ENCODE results near the gene LRRC2. TPM values are rescaled to one million over a fixed set of nuclear protein-coding genes. Genes with fewer than 3 reads are reported as not detected.

The LRRC2 gene
- total RNA-seq, 3 donors from 2014 or later: 1.8 to 2.8 (median 2.5) TPM

DNA sequence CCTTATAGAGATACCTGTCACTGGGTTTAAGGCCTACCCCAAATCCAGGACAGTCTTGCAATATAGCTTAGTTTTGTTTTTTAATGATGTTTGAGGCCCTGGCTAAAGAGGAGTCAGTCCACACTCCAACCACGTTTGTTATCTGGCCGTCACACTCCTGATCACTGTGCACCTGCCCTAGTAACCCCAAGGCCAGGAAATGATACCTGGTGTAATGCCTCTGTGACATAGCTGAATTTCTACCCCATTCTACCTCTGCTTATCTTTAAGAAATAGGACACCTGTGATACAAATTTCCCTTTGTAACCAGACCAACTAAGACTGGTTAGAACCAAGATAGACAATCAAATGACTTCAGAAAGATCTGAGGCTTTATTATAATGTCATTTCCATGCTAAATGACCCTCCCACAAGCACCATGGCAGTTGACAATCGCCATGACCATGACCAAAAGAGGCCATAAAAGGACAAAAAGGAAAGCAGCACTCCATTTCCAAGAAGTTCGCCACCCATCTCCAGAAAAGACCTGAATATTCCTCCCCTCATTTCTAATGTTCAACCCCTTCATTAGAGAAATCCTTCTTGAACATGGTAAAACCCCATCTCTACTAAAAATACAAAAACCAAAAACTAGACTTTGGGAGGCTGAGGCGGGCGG lies 73.1 kb downstream of the LRRC2 start:
- intact Hi-C loops (cut with DNase I, micrococcal nuclease): no loop called here
- Histone ChIP-seq H3K36me3 (ENCODE audit: low read depth) (no peaks in the 10 kb centered on the region), H3K4me1 (ENCODE audit: low read depth) (peaks cover 9% of the 10 kb centered on the region), H3K9me3 (no peaks in the 10 kb centered on the region), H3K4me3 (no peak overlapping the region)
- TF ChIP-seq, protein P1, sequence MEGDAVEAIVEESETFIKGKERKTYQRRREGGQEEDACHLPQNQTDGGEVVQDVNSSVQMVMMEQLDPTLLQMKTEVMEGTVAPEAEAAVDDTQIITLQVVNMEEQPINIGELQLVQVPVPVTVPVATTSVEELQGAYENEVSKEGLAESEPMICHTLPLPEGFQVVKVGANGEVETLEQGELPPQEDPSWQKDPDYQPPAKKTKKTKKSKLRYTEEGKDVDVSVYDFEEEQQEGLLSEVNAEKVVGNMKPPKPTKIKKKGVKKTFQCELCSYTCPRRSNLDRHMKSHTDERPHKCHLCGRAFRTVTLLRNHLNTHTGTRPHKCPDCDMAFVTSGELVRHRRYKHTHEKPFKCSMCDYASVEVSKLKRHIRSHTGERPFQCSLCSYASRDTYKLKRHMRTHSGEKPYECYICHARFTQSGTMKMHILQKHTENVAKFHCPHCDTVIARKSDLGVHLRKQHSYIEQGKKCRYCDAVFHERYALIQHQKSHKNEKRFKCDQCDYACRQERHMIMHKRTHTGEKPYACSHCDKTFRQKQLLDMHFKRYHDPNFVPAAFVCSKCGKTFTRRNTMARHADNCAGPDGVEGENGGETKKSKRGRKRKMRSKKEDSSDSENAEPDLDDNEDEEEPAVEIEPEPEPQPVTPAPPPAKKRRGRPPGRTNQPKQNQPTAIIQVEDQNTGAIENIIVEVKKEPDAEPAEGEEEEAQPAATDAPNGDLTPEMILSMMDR (IDR thresholded peaks at IDR 0.05): no peak
- no peak for DNase-seq
- ATAC-seq: no peak

DNA sequence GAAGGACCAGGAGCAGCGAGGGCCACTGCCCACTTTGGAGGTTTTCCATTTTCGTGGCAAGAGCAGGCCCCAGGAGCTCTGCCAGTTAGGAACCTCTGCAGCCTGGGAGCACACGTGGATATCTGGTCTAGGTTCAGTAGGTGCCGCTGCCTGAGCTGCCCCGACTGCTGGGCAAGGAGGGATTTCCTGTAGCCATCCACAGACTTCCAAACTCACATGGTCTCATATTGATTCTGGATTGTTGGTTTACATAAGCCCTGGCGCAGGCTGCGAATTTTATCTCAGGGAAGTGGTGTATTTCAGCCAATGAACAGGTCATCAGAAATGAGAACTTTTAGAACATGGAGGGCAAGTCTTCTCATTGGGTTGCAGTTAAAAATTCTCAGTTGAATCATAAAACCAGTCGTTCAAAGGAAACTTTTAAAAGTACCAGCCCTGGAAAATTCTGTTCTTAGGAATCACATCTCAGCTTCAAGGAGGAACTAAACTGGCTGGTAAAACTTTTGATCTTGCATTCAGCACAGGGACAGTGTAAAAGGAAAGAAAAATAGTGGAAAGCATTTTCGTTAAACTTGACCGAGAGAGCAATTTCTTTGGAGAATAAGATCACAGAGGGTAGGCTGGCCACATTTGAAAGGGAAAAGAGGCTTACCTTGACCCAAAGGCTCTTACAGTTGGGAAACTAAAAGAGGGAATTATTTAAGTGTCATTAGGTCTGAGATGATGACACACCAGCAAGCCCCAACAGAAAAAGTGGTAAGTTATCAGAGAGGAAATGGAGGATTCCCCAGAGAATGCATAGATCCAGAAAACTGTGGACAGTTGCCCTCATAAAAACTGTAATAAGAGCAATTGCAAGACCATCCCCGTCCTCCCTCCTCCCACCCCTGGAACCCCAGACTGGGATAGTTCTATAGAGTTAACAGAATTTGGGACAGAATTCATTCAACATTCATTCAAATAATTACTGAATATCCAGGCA lies 74.7 kb downstream of the LRRC2 start:
- H3K4me3 ChIP-seq: no peak overlapping the region
- peaks cover 9% of the 10 kb centered on the region for H3K4me1 ChIP-seq (ENCODE audit: low read depth)
- no peaks in the 10 kb centered on the region for H3K36me3 ChIP-seq (ENCODE audit: low read depth)
- TF ChIP-seq, protein P1 (IDR thresholded peaks at IDR 0.05): no peak
- H3K9me3 ChIP-seq: no peaks in the 10 kb centered on the region
- ATAC-seq (no peak), DNase-seq (no peak)
- intact Hi-C loops (cut with DNase I, micrococcal nuclease): no loop called here

DNA sequence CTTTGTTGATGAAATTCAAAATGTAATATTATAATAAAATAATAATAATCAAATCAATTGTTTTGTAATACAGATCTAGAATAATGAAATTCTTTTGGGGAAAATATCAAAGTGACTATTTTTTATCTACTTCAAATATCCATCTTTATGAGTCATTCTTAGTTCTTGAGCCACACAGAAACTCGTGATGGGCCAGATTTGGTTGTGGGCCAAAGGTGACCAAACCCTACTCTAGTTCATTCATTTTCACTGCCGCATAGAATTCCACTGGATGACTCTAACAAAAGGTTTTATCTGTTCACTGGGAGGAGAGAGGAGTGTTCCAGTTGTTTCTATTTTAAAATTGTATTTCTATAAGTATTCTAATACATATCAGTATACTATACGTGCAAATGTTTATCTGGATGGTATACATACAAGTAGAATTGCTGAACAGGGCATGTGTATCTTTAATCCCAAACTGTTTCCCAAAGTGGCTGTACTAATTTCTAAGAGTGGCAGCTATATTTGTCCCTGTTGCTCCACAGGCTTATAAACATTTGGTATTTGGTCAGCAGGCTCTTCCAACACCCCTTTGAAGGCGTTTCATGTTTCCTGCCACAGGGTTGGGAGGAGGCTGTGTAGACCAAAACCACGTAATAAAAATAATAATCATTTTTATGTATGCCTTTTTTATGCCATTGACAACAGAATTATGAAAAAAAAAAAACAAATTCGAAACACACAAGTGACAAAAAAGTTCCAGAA lies 75.6 kb downstream of the LRRC2 start:
- intact Hi-C loops (cut with DNase I, micrococcal nuclease): no loop called here
- Histone ChIP-seq H3K4me1 (ENCODE audit: low read depth) (peaks cover 9% of the 10 kb centered on the region), H3K36me3 (ENCODE audit: low read depth) (no peaks in the 10 kb centered on the region), H3K9me3 (no peaks in the 10 kb centered on the region), H3K4me3 (no peak overlapping the region)
- TF ChIP-seq, protein P1 (IDR thresholded peaks at IDR 0.05): no peak
- ATAC-seq (no peak), DNase-seq (no peak)

DNA sequence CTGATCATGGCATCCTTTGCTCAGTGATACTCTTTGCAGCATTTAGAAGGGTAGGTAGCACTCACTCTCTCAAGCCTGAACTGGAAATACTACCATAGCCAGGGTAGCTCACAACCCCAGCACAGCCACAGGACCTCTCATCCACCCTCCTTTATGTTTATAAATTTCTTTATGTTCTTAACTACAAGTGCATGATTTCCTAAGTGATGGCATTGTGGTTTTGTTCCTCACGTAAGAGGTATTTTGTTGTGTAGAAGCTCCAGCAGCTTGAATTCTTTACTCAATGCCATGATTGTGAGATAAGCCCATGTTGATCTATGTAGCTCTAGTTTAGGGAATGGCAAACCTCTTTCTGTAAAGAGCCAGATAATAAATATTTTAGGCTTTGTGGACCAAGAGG lies 76.2 kb downstream of the LRRC2 start:
- intact Hi-C loops (cut with DNase I, micrococcal nuclease): loop anchor here (5.0 to 10.0 kb wide), 3 partner anchors 65 to 142 kb away; no protein-coding TSS in a partner anchor

DNA sequence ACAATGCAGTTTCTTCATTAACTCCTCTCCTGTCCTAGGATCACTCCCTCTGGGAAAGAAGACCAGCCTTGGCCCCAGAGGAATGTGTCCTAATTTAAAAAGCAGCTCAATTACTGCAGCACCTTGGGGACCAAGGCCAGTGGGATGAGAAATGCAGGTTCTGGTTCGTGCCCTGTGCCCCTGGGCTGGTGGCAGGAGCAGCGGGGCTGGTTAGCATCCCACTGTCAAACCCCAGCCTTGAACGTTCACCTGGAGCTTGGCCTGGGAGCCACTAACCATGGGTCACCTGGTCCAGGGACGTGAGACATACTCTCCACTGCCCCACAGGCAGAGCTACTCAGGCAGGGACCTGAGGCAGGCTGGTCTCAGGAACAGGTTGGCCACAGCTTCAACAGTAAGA lies 76.7 kb downstream of the LRRC2 start:
- intact Hi-C loops (cut with DNase I, micrococcal nuclease): loop anchor here (5.0 to 10.0 kb wide), 3 partner anchors 65 to 143 kb away; no protein-coding TSS in a partner anchor
- no peaks in the 10 kb centered on the region for H3K9me3 ChIP-seq
- H3K36me3 ChIP-seq (ENCODE audit: low read depth): no peaks in the 10 kb centered on the region
- no peak overlapping the region for H3K4me3 ChIP-seq
- ATAC-seq (no peak), DNase-seq (no peak)
- TF ChIP-seq, protein P1 (IDR thresholded peaks at IDR 0.05): no peak
- H3K4me1 ChIP-seq (ENCODE audit: low read depth): peaks cover 17% of the 10 kb centered on the region

More for the DNA sequence above, 76.2 kb downstream of the LRRC2 start:
- H3K4me3 ChIP-seq: no peak overlapping the region
- no peak for ATAC-seq
- peaks cover 13% of the 10 kb centered on the region for H3K4me1 ChIP-seq (ENCODE audit: low read depth)
- DNase-seq: no peak
- H3K36me3 ChIP-seq (ENCODE audit: low read depth): no peaks in the 10 kb centered on the region
- no peaks in the 10 kb centered on the region for H3K9me3 ChIP-seq
- TF ChIP-seq, protein P1 (IDR thresholded peaks at IDR 0.05): no peak
